ENCODE results near the gene TBC1D22A. TPM values are rescaled to one million over a fixed set of nuclear protein-coding genes. Genes with fewer than 3 reads are reported as not detected.

TBC1D22A gene
- polyA plus RNA-seq, 1 donor from 2014 or later = 9.3 TPM

- H3K27ac ChIP-seq (ENCODE audit: low read length) = no peak overlapping the region
- H4K20me1 ChIP-seq (ENCODE audit: insufficient read depth) = no peaks in the 10 kb centered on the region
- no peaks in the 10 kb centered on the region for H3K79me2 ChIP-seq (replicated peaks; ENCODE audit: insufficient read depth, low read length)
- no peak overlapping the region for H3K4me2 ChIP-seq (ENCODE audit: low read length)
- TF ChIP-seq SMC3 (conservative IDR thresholded peaks at IDR 0.05; ENCODE audit: poor library complexity) (no peak), REST (IDR thresholded peaks at IDR 0.05; ENCODE audit: borderline replicate concordance) (no peak), RAD21 (conservative IDR thresholded peaks at IDR 0.05) (no peak)
- no peaks in the 10 kb centered on the region for H3K27me3 ChIP-seq (ENCODE audit: insufficient read depth, low read depth, low read length)
- H3K9me3 ChIP-seq (ENCODE audit: low read length) = no peaks in the 10 kb centered on the region
- H3F3A ChIP-seq (ENCODE audit: insufficient read depth, low read length, poor library complexity, severe bottlenecking) = no peaks in the 10 kb centered on the region
- H3K36me3 ChIP-seq (ENCODE audit: insufficient read depth, low read length) = no peaks in the 10 kb centered on the region
- H3K9ac ChIP-seq (ENCODE audit: low read length) = no peak overlapping the region
- H2AFZ ChIP-seq (ENCODE audit: low read depth, low read length) = no peak overlapping the region
- H3K9me2 ChIP-seq (ENCODE audit: insufficient read depth, low read length) = no peaks in the 10 kb centered on the region
- no peak overlapping the region for H3K4me3 ChIP-seq (ENCODE audit: low read length)
Measured at GRCh38 chr22:46776876-46777608, 14.6 kb downstream of the TBC1D22A start.

- no peak for TF ChIP-seq EP300 (conservative IDR thresholded peaks at IDR 0.05; ENCODE audit: poor library complexity, severe bottlenecking)
- TF ChIP-seq SMC3 (conservative IDR thresholded peaks at IDR 0.05; ENCODE audit: poor library complexity) = no peak
- no peak for TF ChIP-seq MXI1 (conservative IDR thresholded peaks at IDR 0.05; ENCODE audit: poor library complexity, severe bottlenecking)
- TF ChIP-seq CTCF (IDR thresholded peaks at IDR 0.05; ENCODE audit: poor library complexity, severe bottlenecking) = no peak
- TF ChIP-seq POLR2AphosphoS5 (IDR thresholded peaks at IDR 0.05) = no peak
- no peak for TF ChIP-seq TAF1 (IDR thresholded peaks at IDR 0.05; ENCODE audit: low read depth)
- no peak for TF ChIP-seq REST (IDR thresholded peaks at IDR 0.05; ENCODE audit: borderline replicate concordance)
- TF ChIP-seq RAD21 (conservative IDR thresholded peaks at IDR 0.05) = no peak
- no peak for TF ChIP-seq EZH2 (IDR thresholded peaks at IDR 0.05; ENCODE audit: borderline replicate concordance, insufficient read depth, low read length, poor library complexity, severe bottlenecking)
- H3K4me3 ChIP-seq (ENCODE audit: low read length) = no peak overlapping the region
- H3F3A ChIP-seq (ENCODE audit: insufficient read depth, low read length, poor library complexity, severe bottlenecking) = no peaks in the 10 kb centered on the region
- H3K9me3 ChIP-seq (ENCODE audit: low read length) = no peaks in the 10 kb centered on the region
- no peaks in the 10 kb centered on the region for H4K20me1 ChIP-seq (ENCODE audit: insufficient read depth)
- no peaks in the 10 kb centered on the region for H3K27me3 ChIP-seq (ENCODE audit: insufficient read depth, low read depth, low read length)
- H3K9me2 ChIP-seq (ENCODE audit: insufficient read depth, low read length) = no peaks in the 10 kb centered on the region
- no peaks in the 10 kb centered on the region for H3K79me2 ChIP-seq (replicated peaks; ENCODE audit: insufficient read depth, low read length)
- H2AFZ ChIP-seq (ENCODE audit: low read depth, low read length) = no peak overlapping the region
- no peak overlapping the region for H3K27ac ChIP-seq (ENCODE audit: low read length)
- no peak overlapping the region for H3K9ac ChIP-seq (ENCODE audit: low read length)
- no peak overlapping the region for H3K4me2 ChIP-seq (ENCODE audit: low read length)
- no peaks in the 10 kb centered on the region for H3K36me3 ChIP-seq (ENCODE audit: insufficient read depth, low read length)
Measured at GRCh38 chr22:46777609-46777970, 15.1 kb downstream of the TBC1D22A start.
